ENCODE results near the gene TAF15. TPM values are rescaled to one million over a fixed set of nuclear protein-coding genes. Genes with fewer than 3 reads are reported as not detected.

TAF15 gene
- total RNA-seq, 1 donor from 2014 or later = 110 TPM

DNA sequence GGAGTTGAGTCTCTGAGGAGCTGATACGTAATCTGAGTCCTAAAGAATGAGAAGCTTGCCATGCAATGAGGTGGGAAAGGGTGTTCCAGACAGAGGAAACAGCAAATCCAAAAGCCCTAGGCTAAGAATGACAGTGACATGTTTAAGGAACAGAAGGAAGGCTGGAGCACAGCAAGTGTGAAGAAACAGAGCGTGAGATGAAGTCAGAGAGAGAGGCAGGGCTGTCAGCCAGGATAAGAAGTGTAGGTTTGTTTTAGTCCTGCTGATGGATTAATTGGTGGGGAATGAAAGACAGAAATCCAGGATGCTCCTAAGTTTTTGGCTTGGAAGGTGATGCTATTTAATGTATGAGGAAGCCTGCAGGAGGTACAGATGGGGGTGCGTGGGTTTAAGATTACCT is 28.3 kb upstream of the TAF15 start:
- intact Hi-C loops (cut with micrococcal nuclease) = no loop called here
- no peak for ATAC-seq
- no peak for DNase-seq

DNA sequence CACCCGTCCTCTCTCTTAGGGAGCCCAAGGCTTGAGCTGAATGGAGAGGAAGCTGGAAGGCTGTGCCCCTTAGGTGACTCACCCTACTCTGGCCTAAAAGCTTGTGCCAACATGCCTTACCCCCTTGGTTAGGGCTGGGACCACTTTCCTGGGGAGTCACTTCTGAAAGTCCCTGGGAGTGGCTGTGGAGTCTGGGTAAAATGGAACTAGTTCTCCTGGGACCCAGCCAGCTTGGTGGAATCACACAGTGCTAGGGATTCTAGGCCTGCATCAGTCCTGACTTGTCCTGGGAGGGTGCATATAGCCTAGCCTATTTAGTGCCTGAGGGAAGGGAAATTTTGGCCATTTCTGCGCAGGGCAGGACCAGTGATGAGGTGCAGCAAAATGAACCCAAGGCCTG is 24.4 kb upstream of the TAF15 start:
- no peak for ATAC-seq
- no peak for DNase-seq
- intact Hi-C loops (cut with micrococcal nuclease) = no loop called here

DNA sequence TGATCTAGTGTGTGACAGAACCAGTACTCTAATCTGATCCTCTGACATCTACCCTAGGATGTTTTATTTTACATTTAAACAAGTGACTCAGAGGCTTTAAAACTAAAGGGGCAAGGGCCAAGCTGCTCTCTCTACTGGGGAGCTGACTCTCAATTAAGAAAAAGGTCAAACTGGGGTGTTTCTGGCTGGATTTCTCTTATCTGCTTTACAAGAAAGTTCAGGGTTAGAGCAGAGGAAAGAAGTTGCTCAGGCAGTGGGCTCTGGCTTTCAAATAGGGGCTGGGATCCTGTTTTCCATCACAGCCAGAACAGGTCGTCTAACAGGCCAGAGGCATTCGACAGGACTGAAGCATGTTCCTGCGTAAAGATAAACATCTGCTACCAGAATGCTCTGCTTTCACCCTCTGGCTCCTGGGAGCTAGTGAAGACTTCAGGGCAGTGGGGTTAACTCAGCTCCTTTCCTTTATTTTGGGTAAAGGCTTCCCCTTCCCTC is 22.3 kb upstream of the TAF15 start:
- no peak for ATAC-seq
- intact Hi-C loops (cut with micrococcal nuclease) = no loop called here
- no peak for DNase-seq

DNA sequence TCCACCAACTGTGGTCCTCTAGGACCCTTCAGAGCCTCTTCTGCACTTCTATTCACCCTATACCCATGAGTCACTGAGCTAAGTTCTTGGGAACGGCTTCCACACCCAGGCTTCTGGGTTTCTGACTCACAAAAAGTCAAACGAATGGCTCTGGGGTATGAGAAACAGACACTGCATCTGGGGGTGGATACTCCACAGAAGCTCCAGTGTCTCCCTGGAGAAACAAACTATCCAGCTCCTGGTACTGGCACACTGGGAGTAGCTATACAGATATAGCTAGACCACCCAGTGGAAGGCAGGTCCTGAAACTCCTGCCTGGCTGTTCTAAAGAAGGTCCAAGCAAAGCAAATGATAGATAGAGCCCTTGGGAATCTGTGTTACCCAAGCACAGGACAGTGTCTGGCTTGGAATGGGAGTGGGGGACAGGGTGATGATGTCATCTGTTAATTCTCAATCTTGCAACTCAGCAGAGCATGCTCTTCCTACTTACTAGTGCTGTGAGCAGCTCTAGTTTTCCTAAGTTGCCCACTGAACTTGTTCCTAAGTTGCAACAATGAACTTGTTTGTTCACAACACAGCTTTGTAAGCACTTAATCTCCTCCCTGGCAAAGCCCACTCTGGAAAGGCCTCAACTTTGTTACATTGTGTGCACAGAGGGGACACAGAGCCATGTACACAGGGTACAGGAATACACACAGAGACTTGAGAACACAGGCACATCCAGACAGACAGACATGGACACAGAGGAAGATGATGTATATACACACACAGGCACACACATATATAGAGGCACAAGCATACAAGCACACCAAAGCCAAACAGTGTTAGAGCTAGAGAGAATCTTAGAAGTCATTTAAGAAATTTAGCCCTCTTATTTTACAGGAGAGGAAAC is 20.6 kb upstream of the TAF15 start:
- intact Hi-C loops (cut with micrococcal nuclease) = no loop called here
- DNase-seq (no peak), ATAC-seq (peak; percentile 57)

DNA sequence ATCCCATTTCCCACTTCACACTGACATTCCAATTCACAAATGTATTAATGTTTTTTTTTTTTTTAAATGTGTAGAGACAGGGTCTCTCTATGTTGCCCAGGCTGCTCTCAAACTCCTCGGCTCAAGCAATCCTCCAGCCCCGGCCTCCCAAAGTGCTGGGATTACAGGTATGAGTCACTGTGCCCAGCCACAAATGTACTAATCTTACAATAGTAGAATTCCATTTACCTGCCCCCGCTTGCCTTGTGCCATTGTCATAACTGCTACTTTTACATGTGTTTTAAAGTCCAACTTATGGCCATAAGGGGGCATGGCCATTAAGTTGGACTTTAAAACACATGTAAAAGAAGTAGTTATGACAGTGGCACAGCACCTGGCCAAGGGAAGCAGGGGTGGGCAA is 18.4 kb upstream of the TAF15 start:
- ATAC-seq = no peak

DNA sequence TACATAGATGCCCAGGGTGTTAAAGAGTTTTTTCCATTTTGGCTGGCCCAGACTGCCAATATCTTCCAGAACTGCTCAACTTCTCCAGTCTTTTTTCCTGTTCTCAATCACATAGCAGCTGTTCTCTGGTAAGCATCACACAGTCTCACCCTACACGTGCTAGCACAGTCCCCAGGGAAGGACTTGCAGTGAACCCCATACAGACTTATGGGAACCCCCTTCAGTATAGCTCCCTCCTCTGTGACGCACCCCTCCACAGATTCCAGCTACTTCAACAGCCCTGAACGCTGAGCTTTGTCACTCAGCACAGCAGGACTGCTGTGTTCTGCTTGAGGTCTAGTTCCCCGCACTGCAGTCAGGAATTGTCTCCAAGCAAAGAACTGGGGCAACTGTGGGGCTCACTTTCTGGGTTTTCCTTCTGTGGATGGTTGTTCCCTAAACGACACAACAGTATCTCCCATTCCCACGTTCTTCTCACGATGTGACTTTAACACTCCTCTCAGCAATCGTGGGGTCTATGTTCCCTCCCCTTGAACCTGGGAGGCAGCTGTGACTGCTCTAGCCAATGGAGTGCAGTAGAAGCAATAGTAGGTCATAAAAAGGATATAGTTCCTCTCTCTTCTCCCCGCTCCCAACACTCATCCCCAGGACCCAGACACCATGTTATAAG is 17.5 kb upstream of the TAF15 start:
- no peak for ATAC-seq
- DNase-seq = no peak
- intact Hi-C loops (cut with micrococcal nuclease) = no loop called here

More for the DNA sequence above, 18.4 kb upstream of the TAF15 start:
- DNase-seq = no peak
- intact Hi-C loops (cut with micrococcal nuclease) = no loop called here

DNA sequence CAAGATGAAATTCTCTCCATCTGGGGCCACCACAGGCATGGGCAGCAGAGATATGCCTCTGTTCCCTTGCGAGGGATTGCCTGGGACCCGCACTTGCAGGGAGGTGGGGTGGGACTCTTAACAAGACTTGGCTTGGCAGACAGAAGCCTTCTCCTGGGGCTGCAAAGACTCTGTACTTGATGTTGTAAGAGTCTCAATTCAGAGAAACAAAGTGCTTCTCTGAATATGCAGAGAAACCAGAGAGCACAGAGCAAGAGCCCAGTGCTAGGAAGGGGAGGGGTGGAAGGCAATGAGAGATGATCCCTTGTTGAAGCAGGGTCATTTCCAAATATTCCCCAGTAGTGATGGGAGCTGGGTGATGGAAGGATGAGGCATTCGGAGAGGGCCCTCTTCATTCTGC is 16.0 kb upstream of the TAF15 start:
- DNase-seq = no peak
- intact Hi-C loops (cut with micrococcal nuclease) = no loop called here
- no peak for ATAC-seq

DNA sequence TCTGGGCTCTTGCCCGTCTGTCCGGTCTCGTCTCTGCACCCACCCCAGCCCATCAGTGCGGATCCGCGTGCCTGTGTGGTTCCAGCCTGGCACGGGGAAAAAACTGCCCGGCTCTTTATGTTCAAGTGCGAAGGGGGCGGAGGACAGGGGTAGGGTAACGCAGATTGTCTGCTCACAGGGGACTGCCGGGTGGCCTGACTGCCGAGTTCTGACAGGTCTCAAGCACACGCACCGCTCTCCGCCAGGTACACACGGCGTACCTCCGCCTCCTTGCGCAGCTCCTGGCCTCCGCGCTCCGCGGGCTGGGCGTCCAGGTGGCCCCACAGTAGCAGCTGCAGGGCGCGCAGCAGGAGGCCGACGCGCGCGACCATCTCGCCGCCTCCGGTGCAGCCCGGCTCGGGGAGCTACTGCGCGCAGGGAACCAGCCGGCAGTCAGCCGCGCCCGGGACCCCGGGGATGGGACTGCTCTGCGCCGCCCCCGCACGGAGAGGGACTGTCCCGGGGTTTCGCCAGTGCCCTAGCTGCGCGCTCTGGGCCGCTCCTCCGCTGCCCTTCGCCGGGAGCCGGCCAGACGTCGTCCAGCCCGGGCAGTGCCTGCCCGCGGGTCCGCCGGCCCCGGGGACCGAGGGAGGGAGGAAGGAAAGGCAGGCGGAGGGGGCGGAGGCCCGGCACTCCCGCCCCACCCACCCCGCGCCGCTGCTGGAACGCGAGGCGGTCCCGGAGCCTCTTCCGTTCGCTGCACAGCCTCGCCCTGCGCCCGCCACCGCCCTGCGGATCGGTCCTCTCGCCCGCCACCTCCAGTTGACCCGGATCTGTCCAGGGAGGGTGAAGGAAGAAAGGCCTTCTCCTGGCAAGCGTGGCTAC is 14.0 kb upstream of the TAF15 start, which contains the start of gene MMP28:
Gene MMP28, minus strand, starts transcription at position 635 of the 864 bp plus-strand sequence. Its CDS starts 264 bp downstream, at position 371.
- DNase-seq = peak; percentile 59
- ATAC-seq = peak; percentile 71
- intact Hi-C loops (cut with micrococcal nuclease) = no loop called here

DNA sequence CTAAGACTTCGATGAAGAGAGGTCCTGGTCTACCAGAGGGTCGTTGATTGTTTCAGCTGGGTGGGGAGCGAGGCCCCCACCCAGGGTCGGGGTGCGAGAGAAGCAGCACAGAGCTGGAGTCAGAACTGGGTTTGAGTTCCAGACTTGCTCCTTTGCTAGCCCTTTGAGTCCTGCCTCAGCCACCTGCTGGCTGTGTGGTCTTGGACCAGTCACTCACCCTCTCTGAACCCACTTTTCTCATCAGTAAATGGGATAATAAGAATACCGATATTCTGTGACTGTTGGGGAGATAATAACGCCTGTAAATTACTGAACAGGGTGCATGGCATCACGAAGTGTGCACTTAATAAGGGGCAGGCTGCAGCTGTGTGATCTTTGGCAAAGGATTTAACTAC is 13.4 kb upstream of the TAF15 start:
- DNase-seq = no peak
- intact Hi-C loops (cut with micrococcal nuclease) = no loop called here
- no peak for ATAC-seq

DNA sequence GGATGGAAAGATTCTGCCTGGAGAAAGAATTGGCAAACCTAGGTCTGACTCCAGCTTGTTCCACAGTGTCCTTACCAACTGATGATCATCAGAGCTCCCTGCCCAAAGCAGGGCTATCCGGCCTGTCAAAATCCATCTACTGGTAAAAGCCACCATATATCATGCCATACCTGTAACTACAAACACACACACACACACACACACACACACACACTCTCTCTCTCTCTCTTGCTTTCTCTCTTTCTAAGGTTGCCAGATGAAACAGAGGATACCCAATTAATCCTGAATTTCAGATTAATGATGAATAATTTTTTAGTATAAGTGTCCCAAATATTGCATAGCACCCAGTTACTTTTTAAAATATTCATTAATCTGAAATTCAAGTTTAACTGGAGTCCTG is 12.3 kb upstream of the TAF15 start:
- no peak for ATAC-seq
- no peak for DNase-seq
- intact Hi-C loops (cut with micrococcal nuclease) = no loop called here

DNA sequence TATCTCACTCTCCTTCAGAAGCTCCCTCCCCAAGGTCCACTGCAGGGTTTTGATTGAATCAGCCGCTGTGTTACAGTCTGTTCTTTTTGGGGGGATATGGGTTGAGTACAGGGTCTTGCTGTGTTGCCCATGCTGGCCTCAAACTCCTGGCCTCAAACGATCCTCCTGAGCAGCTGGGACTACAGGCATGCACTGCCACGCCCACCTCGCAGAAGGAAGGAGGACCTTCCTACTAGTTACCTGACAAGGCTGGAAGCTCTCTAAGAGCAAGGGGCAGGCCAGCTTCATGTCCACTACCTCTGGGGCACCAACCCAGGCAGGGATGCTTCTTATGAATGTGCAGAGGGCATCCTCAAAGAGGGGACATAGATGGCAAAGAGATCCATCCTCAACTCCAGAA is 11.9 kb upstream of the TAF15 start:
- DNase-seq = no peak
- no peak for ATAC-seq
- intact Hi-C loops (cut with micrococcal nuclease) = no loop called here

DNA sequence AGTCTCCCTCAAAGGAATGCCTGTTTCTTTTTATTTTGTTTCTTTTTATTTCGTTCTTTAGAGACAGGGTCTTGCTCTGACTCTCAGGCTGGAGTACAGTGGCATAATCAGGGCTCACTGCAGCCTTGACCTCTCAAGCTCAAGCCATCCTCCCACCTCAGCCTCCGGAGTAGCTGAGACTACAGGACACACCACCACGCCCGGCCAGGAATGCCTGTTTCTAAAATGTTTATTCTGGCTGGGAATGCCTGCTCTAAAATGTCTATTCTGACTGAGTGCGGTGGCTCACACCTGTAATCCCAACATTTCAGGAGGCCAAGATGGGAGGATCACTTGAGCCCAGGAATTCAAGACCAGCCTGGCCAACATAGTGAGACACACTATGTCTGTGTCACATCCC is 11.4 kb upstream of the TAF15 start:
- intact Hi-C loops (cut with micrococcal nuclease) = no loop called here
- no peak for ATAC-seq
- DNase-seq = no peak

DNA sequence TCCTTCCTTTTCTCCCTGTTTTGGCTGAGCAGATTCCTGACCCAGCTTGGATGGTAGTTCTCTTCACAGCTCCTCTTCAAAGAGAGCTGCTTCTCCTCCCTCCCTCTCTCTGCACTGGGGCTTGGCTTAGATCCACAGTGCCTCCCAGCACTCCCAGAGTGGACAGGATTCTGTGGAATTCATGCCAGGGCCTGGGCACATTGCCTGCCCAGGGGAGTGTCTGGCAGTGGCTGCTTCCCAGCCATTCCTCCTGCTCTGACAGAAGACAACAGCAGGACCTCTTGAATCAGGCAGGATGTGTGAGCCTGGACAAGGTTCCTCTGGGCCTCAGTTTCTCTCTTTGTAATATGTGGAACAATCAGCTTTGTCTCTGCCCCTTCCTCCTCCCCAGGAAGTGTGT is 9.3 kb upstream of the TAF15 start:
- intact Hi-C loops (cut with micrococcal nuclease) = no loop called here
- ATAC-seq (peak; percentile 84), DNase-seq (peak; percentile 88)

DNA sequence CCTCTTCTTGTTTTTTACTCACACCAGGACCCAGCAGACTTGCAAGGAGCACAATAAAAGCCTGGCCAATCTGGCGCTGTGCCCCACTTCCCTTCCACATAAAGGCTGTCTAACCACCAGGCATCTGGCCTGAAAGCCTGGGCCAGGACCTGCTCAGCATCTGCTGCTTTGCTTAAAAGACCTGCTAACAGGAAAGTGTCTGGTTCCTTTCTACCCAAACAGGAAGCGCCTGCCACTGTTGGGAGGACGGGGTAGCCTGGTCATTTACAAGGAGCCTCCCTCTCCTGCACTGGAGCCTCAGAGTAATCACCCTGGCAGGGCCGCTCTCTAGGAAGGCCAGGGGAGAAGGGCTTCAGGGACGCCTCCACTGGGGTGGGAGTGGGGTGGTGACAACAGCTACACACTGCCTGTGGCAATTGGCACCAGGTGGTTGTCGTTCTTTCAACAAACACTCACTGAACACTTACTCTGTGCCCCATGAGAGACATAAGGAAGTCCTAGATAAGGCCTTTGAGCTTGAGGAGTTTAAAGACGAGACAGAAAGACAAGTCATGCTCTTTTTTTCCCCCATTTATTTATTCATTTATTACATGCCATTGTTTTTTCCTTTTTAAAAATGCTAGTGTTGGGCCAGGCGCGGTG is 7.6 kb upstream of the TAF15 start:
- intact Hi-C loops (cut with micrococcal nuclease) = no loop called here
- DNase-seq (peak; percentile 87), ATAC-seq (peak; percentile 60)

DNA sequence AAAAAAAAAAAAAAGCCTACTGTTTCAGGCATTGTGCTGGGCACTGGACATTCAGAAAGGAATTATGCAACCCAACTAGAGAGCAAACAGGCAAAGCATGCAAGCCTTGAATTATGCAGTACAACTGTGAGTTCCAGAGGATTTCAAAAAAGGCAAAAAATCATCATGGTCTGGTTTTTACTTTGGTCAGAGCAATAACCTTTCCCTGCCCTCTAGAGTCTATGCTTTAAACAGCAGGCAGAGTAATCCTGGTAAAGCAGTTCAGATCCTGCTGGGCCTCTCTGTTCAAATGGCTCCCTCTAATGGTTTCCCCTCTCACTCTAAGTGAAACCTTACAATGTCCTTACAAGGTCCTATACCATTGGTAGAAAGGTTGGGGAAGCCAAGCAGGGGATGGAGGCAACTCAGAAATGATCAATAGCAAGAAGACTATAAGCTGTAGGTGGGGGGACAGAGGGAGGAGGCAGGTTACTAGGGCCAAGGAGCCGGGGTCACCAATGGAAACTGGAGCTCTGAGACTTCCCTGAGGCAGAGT is 4.6 kb upstream of the TAF15 start:
- intact Hi-C loops (cut with micrococcal nuclease) = loop anchor here (1.0 kb wide), 1 partner anchor 37 kb away; no protein-coding TSS in a partner anchor
- ATAC-seq (peak; percentile 46), DNase-seq (no peak)

DNA sequence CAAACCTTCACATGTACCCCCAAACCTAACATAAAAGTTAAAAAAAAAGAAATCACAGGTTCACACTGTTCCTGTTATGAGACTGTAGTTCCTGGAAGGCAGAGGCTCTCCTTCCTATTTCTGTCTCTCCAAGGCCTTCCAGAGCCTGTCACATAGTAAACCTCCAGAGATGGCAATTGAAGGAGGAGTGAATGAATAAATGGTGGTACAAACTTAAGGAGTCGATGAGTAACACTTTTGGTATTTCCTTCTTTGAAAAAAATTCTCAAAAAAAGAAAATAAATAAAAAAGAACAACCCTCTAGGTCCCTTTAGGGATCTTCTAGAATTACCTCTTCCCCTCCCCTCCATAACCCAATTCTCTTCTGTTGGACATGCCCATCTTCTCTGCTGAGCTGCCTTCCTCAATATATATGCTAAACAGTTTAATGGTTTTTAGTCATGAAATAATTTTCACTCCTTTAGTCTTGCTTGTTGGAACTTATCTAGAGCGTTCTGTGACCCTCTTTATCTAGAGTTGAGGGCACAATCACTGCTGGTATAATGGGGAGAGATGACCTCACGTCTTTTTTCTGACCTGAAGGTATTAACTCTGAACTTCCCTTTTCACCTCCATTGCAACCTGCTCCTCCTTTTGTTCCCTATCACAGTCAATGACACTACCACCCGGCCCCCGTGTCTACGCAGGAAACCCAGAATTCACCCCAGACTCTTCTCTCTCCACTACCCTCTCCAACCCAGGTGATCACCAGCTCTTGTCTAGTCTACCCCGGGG is 1.7 kb upstream of the TAF15 start:
- DNase-seq (no peak), ATAC-seq (no peak)
- intact Hi-C loops (cut with micrococcal nuclease) = no loop called here

DNA sequence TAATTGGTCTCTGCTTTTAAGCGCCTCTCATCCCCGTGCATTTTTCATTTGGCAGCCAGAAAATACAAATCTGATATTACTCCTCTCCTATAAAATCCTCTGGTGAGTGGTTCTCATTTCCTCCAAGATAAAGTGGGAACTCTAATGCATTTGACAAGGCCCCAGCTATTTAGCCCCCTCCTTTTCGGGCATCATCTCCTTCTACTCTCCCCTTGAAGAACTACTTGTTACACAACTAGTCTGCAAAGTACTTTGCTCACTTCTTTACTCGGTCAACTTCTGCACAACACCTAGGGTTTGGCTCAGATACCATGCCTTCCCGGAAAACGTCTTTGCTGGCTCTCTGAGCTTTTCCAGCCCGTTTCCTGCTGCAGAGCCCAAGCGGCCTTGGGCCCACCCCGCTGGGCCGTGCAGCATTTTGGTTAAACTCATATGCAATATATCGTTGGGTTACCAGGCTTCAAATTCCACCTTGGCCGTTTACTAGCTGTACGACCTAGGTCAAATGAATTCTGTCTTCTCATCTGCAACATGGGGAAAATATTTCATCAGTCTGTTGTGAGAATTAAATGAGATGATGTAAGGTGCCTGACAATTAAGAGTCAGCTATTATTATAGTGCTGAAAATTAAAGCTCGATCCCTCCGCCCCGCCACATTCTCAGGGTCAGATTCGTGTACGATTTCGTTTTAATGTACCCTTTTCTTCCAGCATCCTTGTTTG is 883 bp upstream of the TAF15 start:
- intact Hi-C loops (cut with micrococcal nuclease) = no loop called here
- ATAC-seq (no peak), DNase-seq (no peak)
